ENCODE data around the gene SASH1.

The SASH1 gene

DNA sequence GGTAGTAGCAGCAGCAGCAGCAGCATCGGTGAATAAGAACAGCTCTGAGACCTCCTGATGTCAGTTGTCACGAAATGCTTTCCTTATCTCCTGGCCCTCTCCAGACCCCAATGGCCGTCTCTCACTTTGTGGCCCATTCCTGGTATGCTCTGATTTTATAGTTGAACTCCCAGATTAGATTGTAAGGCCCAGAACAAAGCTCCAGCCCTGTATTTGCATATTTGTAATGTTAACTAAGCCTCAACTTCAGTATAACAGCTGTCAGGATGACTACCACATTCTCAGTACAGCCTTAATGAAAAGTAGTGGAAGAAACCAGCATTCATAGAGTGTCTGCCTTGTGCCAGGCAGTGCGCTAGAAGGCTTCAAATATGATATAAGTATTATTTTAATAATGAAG lies 180.9 kb downstream of the SASH1 start:
- H3K27ac ChIP-seq (ENCODE audit: low read depth, low read length), result no peak overlapping the region
- H4K20me1 ChIP-seq (ENCODE audit: control insufficient read depth, insufficient read depth, low read depth, low read length), result no peaks in the 10 kb centered on the region
- no peaks in the 10 kb centered on the region for H3K9me2 ChIP-seq (replicated peaks; ENCODE audit: control insufficient read depth, low read length)
- TF ChIP-seq, protein P1, sequence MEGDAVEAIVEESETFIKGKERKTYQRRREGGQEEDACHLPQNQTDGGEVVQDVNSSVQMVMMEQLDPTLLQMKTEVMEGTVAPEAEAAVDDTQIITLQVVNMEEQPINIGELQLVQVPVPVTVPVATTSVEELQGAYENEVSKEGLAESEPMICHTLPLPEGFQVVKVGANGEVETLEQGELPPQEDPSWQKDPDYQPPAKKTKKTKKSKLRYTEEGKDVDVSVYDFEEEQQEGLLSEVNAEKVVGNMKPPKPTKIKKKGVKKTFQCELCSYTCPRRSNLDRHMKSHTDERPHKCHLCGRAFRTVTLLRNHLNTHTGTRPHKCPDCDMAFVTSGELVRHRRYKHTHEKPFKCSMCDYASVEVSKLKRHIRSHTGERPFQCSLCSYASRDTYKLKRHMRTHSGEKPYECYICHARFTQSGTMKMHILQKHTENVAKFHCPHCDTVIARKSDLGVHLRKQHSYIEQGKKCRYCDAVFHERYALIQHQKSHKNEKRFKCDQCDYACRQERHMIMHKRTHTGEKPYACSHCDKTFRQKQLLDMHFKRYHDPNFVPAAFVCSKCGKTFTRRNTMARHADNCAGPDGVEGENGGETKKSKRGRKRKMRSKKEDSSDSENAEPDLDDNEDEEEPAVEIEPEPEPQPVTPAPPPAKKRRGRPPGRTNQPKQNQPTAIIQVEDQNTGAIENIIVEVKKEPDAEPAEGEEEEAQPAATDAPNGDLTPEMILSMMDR (IDR thresholded peaks at IDR 0.05; ENCODE audit: low read depth, low read length, poor library complexity, severe bottlenecking), result no peak
- TF ChIP-seq EZH2phosphoT487 (IDR thresholded peaks at IDR 0.05; ENCODE audit: borderline replicate concordance, low read length), result no peak
- H3K9me3 ChIP-seq (ENCODE audit: control insufficient read depth, insufficient read depth, low read length), result no peaks in the 10 kb centered on the region
- no peaks in the 10 kb centered on the region for H3K79me2 ChIP-seq (ENCODE audit: control insufficient read depth, low read length)
- peaks cover 32% of the 10 kb centered on the region for H3K4me1 ChIP-seq (ENCODE audit: control insufficient read depth, low read length)
- 0 out of 2 replicates have a peak, but pooled peaks cover 4% of the 10 kb centered on the region for H3K27me3 ChIP-seq (ENCODE audit: control insufficient read depth, low read length)
- no peak overlapping the region for H3K4me3 ChIP-seq (ENCODE audit: low read length)
- H3K4me2 ChIP-seq (ENCODE audit: low read length), result no peak overlapping the region
- 0 out of 2 replicates have a peak, but pooled peaks cover 3% of the 10 kb centered on the region for H3F3A ChIP-seq (ENCODE audit: control insufficient read depth, insufficient read depth)
- H3K36me3 ChIP-seq (ENCODE audit: control insufficient read depth, low read length), result no peaks in the 10 kb centered on the region

DNA sequence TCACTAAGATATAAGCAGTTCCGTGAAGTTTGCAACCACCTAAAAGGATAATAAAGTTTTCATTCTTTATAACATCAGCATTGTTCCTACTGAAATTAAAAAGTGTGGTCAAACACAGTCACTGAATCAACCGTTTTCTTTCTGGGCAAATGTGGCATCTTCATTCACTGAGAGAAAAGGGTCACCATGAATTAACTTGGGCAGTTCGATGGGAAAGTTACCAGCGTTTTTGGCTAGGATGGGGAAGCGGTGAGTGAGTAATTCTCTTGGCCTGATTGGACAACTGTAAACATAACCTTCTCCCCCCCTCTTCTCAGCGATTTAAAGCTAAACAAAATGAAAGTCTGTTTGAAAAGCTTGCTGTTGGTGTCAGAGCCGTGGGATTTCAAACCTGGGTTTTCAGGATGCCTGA lies 181.8 kb downstream of the SASH1 start:
- no peak for TF ChIP-seq EZH2phosphoT487 (IDR thresholded peaks at IDR 0.05; ENCODE audit: borderline replicate concordance, low read length)
- TF ChIP-seq, protein P1 (IDR thresholded peaks at IDR 0.05; ENCODE audit: low read depth, low read length, poor library complexity, severe bottlenecking), result no peak
- Histone ChIP-seq H3K4me1 (ENCODE audit: control insufficient read depth, low read length) (peaks cover 32% of the 10 kb centered on the region), H3F3A (ENCODE audit: control insufficient read depth, insufficient read depth) (0 out of 2 replicates have a peak, but pooled peaks cover 3% of the 10 kb centered on the region), H3K9me2 (replicated peaks; ENCODE audit: control insufficient read depth, low read length) (no peaks in the 10 kb centered on the region), H3K27me3 (ENCODE audit: control insufficient read depth, low read length) (0 out of 2 replicates have a peak, but pooled peaks cover 4% of the 10 kb centered on the region), H3K4me3 (ENCODE audit: low read length) (no peak overlapping the region), H3K36me3 (ENCODE audit: control insufficient read depth, low read length) (no peaks in the 10 kb centered on the region), H3K9me3 (ENCODE audit: control insufficient read depth, insufficient read depth, low read length) (no peaks in the 10 kb centered on the region), H3K27ac (ENCODE audit: low read depth, low read length) (no peak overlapping the region), H3K79me2 (ENCODE audit: control insufficient read depth, low read length) (no peaks in the 10 kb centered on the region), H3K4me2 (ENCODE audit: low read length) (no peak overlapping the region), H4K20me1 (ENCODE audit: control insufficient read depth, insufficient read depth, low read depth, low read length) (no peaks in the 10 kb centered on the region)

DNA sequence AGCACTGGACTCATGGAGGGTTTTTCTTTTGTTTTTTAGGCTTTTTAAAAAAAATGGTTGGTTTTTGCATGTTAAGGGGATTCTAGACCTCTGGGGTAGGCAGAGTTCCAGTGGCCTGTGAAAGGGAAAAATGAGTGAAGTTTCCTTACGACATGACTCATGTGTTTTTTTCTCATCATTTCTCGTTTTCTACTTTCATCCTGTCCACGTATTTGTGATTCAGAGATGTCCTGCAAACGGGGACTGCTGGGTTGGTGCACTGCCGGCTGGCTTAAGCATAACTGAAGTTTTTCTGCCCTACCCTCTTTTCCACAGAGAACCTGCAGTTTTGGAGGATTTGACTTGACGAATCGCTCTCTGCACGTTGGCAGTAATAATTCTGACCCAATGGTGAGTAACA lies 182.3 kb downstream of the SASH1 start:
- H3K4me1 ChIP-seq (ENCODE audit: control insufficient read depth, low read length), result peaks cover 27% of the 10 kb centered on the region
- H4K20me1 ChIP-seq (ENCODE audit: control insufficient read depth, insufficient read depth, low read depth, low read length), result no peaks in the 10 kb centered on the region
- H3K9me2 ChIP-seq (replicated peaks; ENCODE audit: control insufficient read depth, low read length), result no peaks in the 10 kb centered on the region
- H3K36me3 ChIP-seq (ENCODE audit: control insufficient read depth, low read length), result no peaks in the 10 kb centered on the region
- H3K27me3 ChIP-seq (ENCODE audit: control insufficient read depth, low read length), result 0 out of 2 replicates have a peak, but pooled peaks cover 4% of the 10 kb centered on the region
- no peak overlapping the region for H3K4me3 ChIP-seq (ENCODE audit: low read length)
- no peaks in the 10 kb centered on the region for H3K79me2 ChIP-seq (ENCODE audit: control insufficient read depth, low read length)
- no peaks in the 10 kb centered on the region for H3K9me3 ChIP-seq (ENCODE audit: control insufficient read depth, insufficient read depth, low read length)
- no peak overlapping the region for H3K4me2 ChIP-seq (ENCODE audit: low read length)
- H3K27ac ChIP-seq (ENCODE audit: low read depth, low read length), result no peak overlapping the region
- 0 out of 2 replicates have a peak, but pooled peaks cover 3% of the 10 kb centered on the region for H3F3A ChIP-seq (ENCODE audit: control insufficient read depth, insufficient read depth)
- TF ChIP-seq EZH2phosphoT487 (IDR thresholded peaks at IDR 0.05; ENCODE audit: borderline replicate concordance, low read length), result no peak
- TF ChIP-seq, protein P1 (IDR thresholded peaks at IDR 0.05; ENCODE audit: low read depth, low read length, poor library complexity, severe bottlenecking), result no peak

Measured in DOHH2 (cell line).